ENCODE results near the gene IGSF8. TPM values are rescaled to one million over a fixed set of nuclear protein-coding genes. Genes with fewer than 3 reads are reported as not detected.

The IGSF8 gene
- total and polyA plus RNA-seq, 2 donors (not counting 3 experiments of a cell fraction or from before 2014, with no cell fraction given) = 9.5 to 17.5 TPM

DNA sequence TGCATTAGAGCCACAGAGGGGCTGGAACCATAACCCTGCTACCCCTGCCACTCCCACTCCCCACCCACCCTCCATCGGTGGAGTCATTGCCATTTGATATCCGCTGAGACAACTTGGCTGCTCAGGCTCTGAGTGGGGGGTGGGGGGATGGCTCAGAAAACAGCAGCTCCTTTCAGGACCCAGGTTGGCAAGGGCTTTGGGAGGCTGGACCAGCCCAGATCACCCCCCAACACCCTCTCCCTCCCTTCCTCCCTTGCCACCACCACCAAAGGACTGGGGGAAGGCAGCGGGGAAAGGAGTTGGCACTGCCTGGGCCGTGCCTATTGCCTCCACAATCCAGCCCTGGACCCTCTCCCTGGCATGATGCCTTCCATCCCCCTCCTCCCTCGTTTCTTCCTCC is 30.2 kb downstream of the IGSF8 start:
- dilution Hi-C loops (cut with MboI; ENCODE audit: extremely low pct_ligation_motif_present, low sequenced_read_pairs) = no loop called here
- DNase-seq (ENCODE audit: low read depth, low spot score) = no peak
- intact Hi-C loops (cut with micrococcal nuclease) = no loop called here
- peaks cover 7% of the 10 kb centered on the region for H3K4me1 ChIP-seq (ENCODE audit: control insufficient read depth, extremely low read depth, insufficient read depth, low read length)
- no peak overlapping the region for H3K4me3 ChIP-seq (replicated peaks in 1 of 3; ENCODE audit: insufficient read depth in 1 of 3, low read depth in 1 of 3, low read length in 3 of 3)
- no peaks in the 10 kb centered on the region for H3K9me1 ChIP-seq (replicated peaks; ENCODE audit: control insufficient read depth, extremely low read depth, insufficient read depth, low read length)
- no peak overlapping the region for H3K4me2 ChIP-seq (ENCODE audit: insufficient read depth, low read length)
- no peak overlapping the region for H2AFZ ChIP-seq (ENCODE audit: low read depth, low read length)
- no peaks in the 10 kb centered on the region for H3K36me3 ChIP-seq (ENCODE audit: control insufficient read depth in 2 of 2, extremely low read depth in 1 of 2, insufficient read depth in 2 of 2, low read length in 2 of 2)
- H3K9ac ChIP-seq (replicated peaks; ENCODE audit: extremely low read depth, insufficient read depth, low read length) = no peak overlapping the region
- H3K79me2 ChIP-seq (ENCODE audit: control insufficient read depth, insufficient read depth, low read length) = no peaks in the 10 kb centered on the region
- POLR2A ChIA-PET = no interaction called here
- CTCF ChIA-PET = interaction anchor here (5.8 kb wide), 1 partner anchor 11 kb away, joined by 37 read pairs; no protein-coding TSS in a partner anchor
- no peaks in the 10 kb centered on the region for H4K20me1 ChIP-seq (replicated peaks; ENCODE audit: control insufficient read depth, extremely low read depth, insufficient read depth, low read length)
- H3K27me3 ChIP-seq (ENCODE audit: control insufficient read depth in 2 of 2, insufficient read depth in 2 of 2, low read length in 2 of 2) = peaks cover 25 to 28% of the 10 kb centered on the region in 2 experiments
- no TSS peak for BruUV-seq (replicated peaks)
- no peak for FAIRE-seq
- H3K9me3 ChIP-seq (replicated peaks; ENCODE audit: control insufficient read depth, insufficient read depth, low read length) = no peaks in the 10 kb centered on the region
- TF ChIP-seq JUN (IDR thresholded peaks at IDR 0.05; ENCODE audit: borderline replicate concordance, insufficient read depth, insufficient read length, low read depth) (no peak), POLR2AphosphoS5 (IDR thresholded peaks at IDR 0.05; ENCODE audit: insufficient read depth, low read depth, low read length) (no peak), FOS (IDR thresholded peaks at IDR 0.05; ENCODE audit: borderline replicate concordance, insufficient read depth, low read length) (no peak)
- H3K27ac ChIP-seq (ENCODE audit: insufficient read depth, low read depth, low read length) = no peak overlapping the region

DNA sequence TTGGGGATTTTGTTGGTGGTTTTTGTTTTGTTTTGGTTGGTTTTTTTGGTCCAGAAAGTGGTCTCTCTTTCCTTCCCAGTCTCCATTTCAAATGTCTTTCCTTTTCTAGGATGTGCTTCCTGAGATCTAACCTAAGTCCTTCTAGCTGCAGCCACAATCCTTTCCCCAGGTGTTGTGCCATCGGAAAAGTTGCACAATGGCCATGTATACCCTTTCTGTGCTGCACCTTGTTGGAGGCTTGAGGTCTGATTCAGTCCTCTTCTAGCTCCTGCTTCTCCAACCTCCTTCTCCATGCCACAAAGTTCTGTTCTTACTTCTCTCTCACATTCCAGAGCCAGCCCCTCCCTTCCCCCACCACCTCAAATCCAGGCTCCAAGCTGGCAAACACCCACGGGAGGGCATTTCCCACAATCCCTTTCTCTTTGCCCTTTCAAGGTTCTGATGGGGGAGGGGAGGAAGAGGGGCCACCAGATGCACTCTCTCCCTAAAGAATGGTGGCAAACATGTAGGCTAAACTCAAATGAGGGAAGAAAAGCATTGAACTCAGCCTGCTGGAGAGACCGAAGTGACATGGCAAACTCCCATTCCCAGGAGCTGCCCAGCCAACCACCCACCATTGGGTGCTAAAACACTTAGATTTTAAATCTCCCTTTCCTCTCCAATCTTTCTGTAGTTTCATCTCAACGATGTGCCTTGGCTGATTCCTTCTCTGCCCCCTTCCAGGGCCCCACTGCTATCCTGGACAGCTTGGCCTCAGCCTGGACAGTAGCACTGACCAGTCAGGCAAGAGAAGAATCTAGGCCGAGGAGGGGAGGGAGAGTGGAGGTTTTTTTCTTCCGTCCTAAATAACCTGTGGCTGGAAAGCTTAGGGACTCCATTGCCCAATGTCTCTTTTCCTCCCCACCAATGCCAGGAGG is 31.3 kb downstream of the IGSF8 start:
- FAIRE-seq (no peak), DNase-seq (ENCODE audit: low read depth, low spot score) (no peak)
- POLR2A ChIA-PET = no interaction called here
- no peak overlapping the region for H3K4me3 ChIP-seq (replicated peaks in 1 of 3; ENCODE audit: insufficient read depth in 1 of 3, low read depth in 1 of 3, low read length in 3 of 3)
- CTCF ChIA-PET = interaction anchor here (0.8 to 5.8 kb wide), 4 partner anchors 9 to 310 kb away, joined by 3 to 37 read pairs (median 3); no protein-coding TSS in a partner anchor
- no peaks in the 10 kb centered on the region for H4K20me1 ChIP-seq (replicated peaks; ENCODE audit: control insufficient read depth, extremely low read depth, insufficient read depth, low read length)
- no TSS peak for BruUV-seq (replicated peaks)
- H3K27ac ChIP-seq (ENCODE audit: insufficient read depth, low read depth, low read length) = no peak overlapping the region
- peaks cover 25 to 30% of the 10 kb centered on the region in 2 experiments for H3K27me3 ChIP-seq (ENCODE audit: control insufficient read depth in 2 of 2, insufficient read depth in 2 of 2, low read length in 2 of 2)
- H3K9ac ChIP-seq (replicated peaks; ENCODE audit: extremely low read depth, insufficient read depth, low read length) = no peak overlapping the region
- H3K36me3 ChIP-seq (ENCODE audit: control insufficient read depth in 2 of 2, extremely low read depth in 1 of 2, insufficient read depth in 2 of 2, low read length in 2 of 2) = no peaks in the 10 kb centered on the region
- intact Hi-C loops (cut with micrococcal nuclease) (no loop called here), dilution Hi-C loops (cut with MboI; ENCODE audit: extremely low pct_ligation_motif_present, low sequenced_read_pairs) (no loop called here)
- H2AFZ ChIP-seq (ENCODE audit: low read depth, low read length) = no peak overlapping the region
- no peak overlapping the region for H3K4me2 ChIP-seq (ENCODE audit: insufficient read depth, low read length)
- H3K4me1 ChIP-seq (ENCODE audit: control insufficient read depth, extremely low read depth, insufficient read depth, low read length) = peaks cover 7% of the 10 kb centered on the region
- TF ChIP-seq JUN (IDR thresholded peaks at IDR 0.05; ENCODE audit: borderline replicate concordance, insufficient read depth, insufficient read length, low read depth) (no peak), GATA2 (IDR thresholded peaks at IDR 0.05; ENCODE audit: insufficient read depth, insufficient read length, low read depth, low read length) (no peak), MYC (IDR thresholded peaks at IDR 0.05; ENCODE audit: low read depth, low read length) (no peak), POLR2A (IDR thresholded peaks at IDR 0.05; ENCODE audit: low read depth, low read length) (no peak), POLR2AphosphoS5 (IDR thresholded peaks at IDR 0.05; ENCODE audit: insufficient read depth, low read depth, low read length) (no peak), FOS (IDR thresholded peaks at IDR 0.05; ENCODE audit: borderline replicate concordance, insufficient read depth, low read length) (no peak), EZH2 (IDR thresholded peaks at IDR 0.05; ENCODE audit: borderline replicate concordance, low read depth, low read length, severe bottlenecking) (no peak)
- TF ChIP-seq, protein P1, sequence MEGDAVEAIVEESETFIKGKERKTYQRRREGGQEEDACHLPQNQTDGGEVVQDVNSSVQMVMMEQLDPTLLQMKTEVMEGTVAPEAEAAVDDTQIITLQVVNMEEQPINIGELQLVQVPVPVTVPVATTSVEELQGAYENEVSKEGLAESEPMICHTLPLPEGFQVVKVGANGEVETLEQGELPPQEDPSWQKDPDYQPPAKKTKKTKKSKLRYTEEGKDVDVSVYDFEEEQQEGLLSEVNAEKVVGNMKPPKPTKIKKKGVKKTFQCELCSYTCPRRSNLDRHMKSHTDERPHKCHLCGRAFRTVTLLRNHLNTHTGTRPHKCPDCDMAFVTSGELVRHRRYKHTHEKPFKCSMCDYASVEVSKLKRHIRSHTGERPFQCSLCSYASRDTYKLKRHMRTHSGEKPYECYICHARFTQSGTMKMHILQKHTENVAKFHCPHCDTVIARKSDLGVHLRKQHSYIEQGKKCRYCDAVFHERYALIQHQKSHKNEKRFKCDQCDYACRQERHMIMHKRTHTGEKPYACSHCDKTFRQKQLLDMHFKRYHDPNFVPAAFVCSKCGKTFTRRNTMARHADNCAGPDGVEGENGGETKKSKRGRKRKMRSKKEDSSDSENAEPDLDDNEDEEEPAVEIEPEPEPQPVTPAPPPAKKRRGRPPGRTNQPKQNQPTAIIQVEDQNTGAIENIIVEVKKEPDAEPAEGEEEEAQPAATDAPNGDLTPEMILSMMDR (IDR thresholded peaks at IDR 0.05; ENCODE audit: extremely low read depth in 1 of 2, insufficient read depth in 1 of 2, low read depth in 1 of 2, low read length in 2 of 2) = no peak
- TF ChIP-seq, protein P2, sequence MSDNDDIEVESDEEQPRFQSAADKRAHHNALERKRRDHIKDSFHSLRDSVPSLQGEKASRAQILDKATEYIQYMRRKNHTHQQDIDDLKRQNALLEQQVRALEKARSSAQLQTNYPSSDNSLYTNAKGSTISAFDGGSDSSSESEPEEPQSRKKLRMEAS (IDR thresholded peaks at IDR 0.05; ENCODE audit: insufficient read depth, insufficient read length) = no peak
- H3K9me1 ChIP-seq (replicated peaks; ENCODE audit: control insufficient read depth, extremely low read depth, insufficient read depth, low read length) = no peaks in the 10 kb centered on the region
- H3K79me2 ChIP-seq (ENCODE audit: control insufficient read depth, insufficient read depth, low read length) = no peaks in the 10 kb centered on the region
- no peaks in the 10 kb centered on the region for H3K9me3 ChIP-seq (replicated peaks; ENCODE audit: control insufficient read depth, insufficient read depth, low read length)
